Measurements from ENCODE around the gene ATF3.
A peak's percentile ranks its signal among the peaks of the same experiment; 100 is the strongest.

The ATF3 gene

GRCh38 chr1:212593821-212594251, 14.7 kb upstream of the ATF3 start:
- H3K4me3 ChIP-seq (ENCODE audit: control insufficient read depth, low read depth, low read length), result no peak overlapping the region
- TF ChIP-seq CTCF (IDR thresholded peaks at IDR 0.05; ENCODE audit: control insufficient read depth, insufficient read depth, low read depth, low read length, missing control alignments), result no peak
- DNase-seq (ENCODE audit: low read depth), result no peak

GRCh38 chr1:212594640-212595039, 13.9 kb upstream of the ATF3 start:
- no peak overlapping the region for H3K4me3 ChIP-seq (ENCODE audit: control insufficient read depth, low read depth, low read length)
- no peak for TF ChIP-seq CTCF (IDR thresholded peaks at IDR 0.05; ENCODE audit: control insufficient read depth, insufficient read depth, low read depth, low read length, missing control alignments)
- no peak for DNase-seq (ENCODE audit: low read depth)

- TF ChIP-seq CTCF (IDR thresholded peaks at IDR 0.05; ENCODE audit: control insufficient read depth, insufficient read depth, low read depth, low read length, missing control alignments), result no peak
- H3K4me3 ChIP-seq (ENCODE audit: control insufficient read depth, low read depth, low read length), result no peak overlapping the region
- DNase-seq (ENCODE audit: low read depth), result no peak
These were observed 13.3 kb upstream of the ATF3 start for GRCh38 chr1:212595229-212595628.

- DNase-seq (ENCODE audit: low read depth), result peak; percentile 83
- TF ChIP-seq CTCF (IDR thresholded peaks at IDR 0.05; ENCODE audit: control insufficient read depth, insufficient read depth, low read depth, low read length, missing control alignments), result peak; percentile 59
- no peak overlapping the region for H3K4me3 ChIP-seq (ENCODE audit: control insufficient read depth, low read depth, low read length)
These were observed 12.5 kb upstream of the ATF3 start for GRCh38 chr1:212595787-212596714.

GRCh38 chr1:212596798-212597197, 11.8 kb upstream of the ATF3 start:
- no peak overlapping the region for H3K4me3 ChIP-seq (ENCODE audit: control insufficient read depth, low read depth, low read length)
- DNase-seq (ENCODE audit: low read depth), result no peak
- TF ChIP-seq CTCF (IDR thresholded peaks at IDR 0.05; ENCODE audit: control insufficient read depth, insufficient read depth, low read depth, low read length, missing control alignments), result no peak

GRCh38 chr1:212597487-212597886, 11.1 kb upstream of the ATF3 start:
- no peak overlapping the region for H3K4me3 ChIP-seq (ENCODE audit: control insufficient read depth, low read depth, low read length)
- TF ChIP-seq CTCF (IDR thresholded peaks at IDR 0.05; ENCODE audit: control insufficient read depth, insufficient read depth, low read depth, low read length, missing control alignments), result no peak
- DNase-seq (ENCODE audit: low read depth), result no peak

Data from AG09309 (cell line).